Keratinocyte (primary cell): ENCODE measurements around the gene HNRNPK. TPM values are rescaled to one million over a fixed set of nuclear protein-coding genes. Genes with fewer than 3 reads are reported as not detected.

ENCODE experiments used
- DNase-seq: peaks from one replicate; pipeline ENCODE4 v3.0.0-alpha.2; 2011; ENCODE audit warnings: low read depth, missing footprints, low spot score
- FAIRE-seq: peaks from 2 replicates; lab custom pipeline; 2011; peaks lifted over from hg19 to GRCh38; lab: Jason Lieb, UNC
- H2AFZ ChIP-seq: 2 replicates; pipeline ENCODE4 v1.6.0; 2012; ENCODE audit warnings: low read length, control low read depth, inconsistent platforms; ENCODE audit not compliant: control insufficient read depth
- H3K27ac ChIP-seq: 2 replicates; pipeline ENCODE4 v1.5.1; 2011; ENCODE audit warnings: low read length; ENCODE audit not compliant: control insufficient read depth, insufficient read depth
- H3K27me3 ChIP-seq: 3 replicates; pipeline ENCODE4 v1.6.0; 2011; ENCODE audit warnings: low read length; ENCODE audit not compliant: control insufficient read depth, insufficient read depth; ENCODE audit errors: extremely low read depth
- H3K36me3 ChIP-seq, 2 experiments: 2 replicates in 1 of 2; 3 replicates in 1 of 2; pipeline ENCODE4 v1.5.1; 2011; ENCODE audit warnings: low read length in 2 of 2, mild to moderate bottlenecking in 1 of 2; ENCODE audit not compliant: control insufficient read depth in 2 of 2, insufficient read depth in 2 of 2; ENCODE audit errors: extremely low read depth in 1 of 2
- H3K4me1 ChIP-seq: 3 replicates; pipeline ENCODE4 v1.5.1; 2011; ENCODE audit warnings: low read length; ENCODE audit not compliant: control insufficient read depth, insufficient read depth; ENCODE audit errors: extremely low read depth
- H3K4me2 ChIP-seq: 3 replicates; pipeline ENCODE4 v1.6.0; 2011; ENCODE audit warnings: low read depth, low read length; ENCODE audit not compliant: control insufficient read depth, insufficient read depth; ENCODE audit errors: extremely low read depth
- H3K4me3 ChIP-seq, 3 experiments: fragments of 200-600 bp in 1 of 3; sonication (generic) in 1 of 3; 2 replicates in 2 of 3; 3 replicates in 1 of 3; pipeline ENCODE4 v1.5.1; 2011 to 2016; ENCODE audit warnings: low read length in 3 of 3, mild to moderate bottlenecking in 3 of 3, control low read depth in 2 of 3, inconsistent platforms in 1 of 3, low read depth in 1 of 3, mixed read lengths in 1 of 3, mixed run types in 1 of 3, moderate library complexity in 1 of 3; ENCODE audit not compliant: control insufficient read depth in 2 of 3, insufficient read depth in 2 of 3; ENCODE audit errors: extremely low read depth in 1 of 3
- H3K79me2 ChIP-seq: 2 replicates; pipeline ENCODE4 v1.6.0; 2012; ENCODE audit warnings: low read length; ENCODE audit not compliant: control insufficient read depth, insufficient read depth
- H3K9ac ChIP-seq: 3 replicates; pipeline ENCODE4 v1.6.0; 2011; ENCODE audit warnings: low read length; ENCODE audit not compliant: control insufficient read depth, insufficient read depth; ENCODE audit errors: extremely low read depth
- H3K9me1 ChIP-seq: 3 replicates; pipeline ENCODE4 v1.6.0; 2011; ENCODE audit warnings: low read length; ENCODE audit not compliant: control insufficient read depth, insufficient read depth; ENCODE audit errors: extremely low read depth
- H3K9me3 ChIP-seq: 2 replicates; pipeline ENCODE4 v1.5.1; 2012; ENCODE audit warnings: low read depth, low read length; ENCODE audit not compliant: control insufficient read depth
- H4K20me1 ChIP-seq: 3 replicates; pipeline ENCODE4 v1.6.0; 2011; ENCODE audit warnings: low read length; ENCODE audit not compliant: control insufficient read depth, insufficient read depth; ENCODE audit errors: extremely low read depth
- EZH2 ChIP-seq: IDR thresholded peaks from one replicate; pipeline ENCODE4 v1.6.1; 2012; ENCODE audit warnings: inconsistent platforms, mild to moderate bottlenecking, low read length, moderate library complexity
- dilution Hi-C: fragments of 300-500 bp; cut with MboI; formaldehyde crosslinking; loops from one replicate; pipeline ENCODE4 v1.7.0; 2020; ENCODE audit warnings: low sequenced_read_pairs; ENCODE audit not compliant: extremely low pct_ligation_motif_present
- polyA plus RNA-seq, 5 experiments: library from polyadenylated mRNA; depleted of rRNA in 3 of 5; stranded (reverse) in 3 of 5; stranded (forward) in 1 of 5; unstranded in 1 of 5; fragments of >200 nt; gene quantifications; 1 replicate in 1 of 5; 2 replicates in 3 of 5; 3 replicates in 1 of 5; pipeline versions ENCODE4 v1.2.1 to v1.2.3, GENCODE V29; 2011 to 2012; ENCODE audit warnings: missing spikeins in 2 of 5, low read depth in 1 of 5, low replicate concordance in 1 of 5
- TF ChIP-seq, protein P1 (sequence below), 3 experiments: IDR thresholded peaks in 1 of 3; conservative IDR thresholded peaks in 1 of 3; optimal IDR thresholded peaks in 1 of 3; 2 replicates in 2 of 3; 3 replicates in 1 of 3; pipeline versions ENCODE3 to v1.5.1; 2011; ENCODE audit warnings: low read length in 3 of 3, mild to moderate bottlenecking in 3 of 3, moderate library complexity in 2 of 3, control low read depth in 1 of 3, inconsistent platforms in 1 of 3; ENCODE audit not compliant: insufficient read depth in 2 of 3; ENCODE audit errors: extremely low read depth in 1 of 3

Gene HNRNPK
- polyA plus RNA-seq, 1 donor (not counting 4 experiments of a cell fraction or from before 2014, with no cell fraction given) = 661 TPM

DNA sequence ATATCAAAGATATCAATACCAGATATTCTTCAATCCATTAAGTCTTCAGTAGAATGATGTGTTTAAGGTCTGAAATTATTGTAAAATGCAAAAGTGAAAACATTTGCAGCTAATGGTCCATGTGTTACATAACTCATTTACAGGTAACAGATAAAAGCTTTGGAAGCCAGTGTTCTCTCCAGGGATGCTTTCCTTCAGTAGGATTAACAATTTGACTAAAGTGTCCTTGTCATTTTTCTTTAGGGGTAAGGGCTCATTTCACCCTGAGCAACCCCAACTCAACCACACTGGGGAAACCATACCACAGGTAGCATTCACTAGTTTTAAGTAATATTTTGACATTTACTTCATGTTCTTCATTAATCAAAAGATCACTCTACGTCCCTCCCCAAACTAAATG, 12.9 kb downstream of the HNRNPK start:
- Histone ChIP-seq H3K36me3 (peaks cover 12 to 20% of the 10 kb centered on the region in 2 experiments), H3K9me3 (no peaks in the 10 kb centered on the region), H4K20me1 (peaks cover 9% of the 10 kb centered on the region), H2AFZ (no peak overlapping the region), H3K27ac (no peak overlapping the region), H3K4me1 (peaks cover 8% of the 10 kb centered on the region), H3K9ac (no peak overlapping the region), H3K4me2 (no peak overlapping the region), H3K27me3 (no peaks in the 10 kb centered on the region), H3K4me3 (no peak overlapping the region), H3K9me1 (no peaks in the 10 kb centered on the region), H3K79me2 (peaks cover 11% of the 10 kb centered on the region)
- FAIRE-seq = no peak
- dilution Hi-C loops = no loop called here
- no peak for DNase-seq
- no peak for TF ChIP-seq EZH2
- TF ChIP-seq, protein P1, sequence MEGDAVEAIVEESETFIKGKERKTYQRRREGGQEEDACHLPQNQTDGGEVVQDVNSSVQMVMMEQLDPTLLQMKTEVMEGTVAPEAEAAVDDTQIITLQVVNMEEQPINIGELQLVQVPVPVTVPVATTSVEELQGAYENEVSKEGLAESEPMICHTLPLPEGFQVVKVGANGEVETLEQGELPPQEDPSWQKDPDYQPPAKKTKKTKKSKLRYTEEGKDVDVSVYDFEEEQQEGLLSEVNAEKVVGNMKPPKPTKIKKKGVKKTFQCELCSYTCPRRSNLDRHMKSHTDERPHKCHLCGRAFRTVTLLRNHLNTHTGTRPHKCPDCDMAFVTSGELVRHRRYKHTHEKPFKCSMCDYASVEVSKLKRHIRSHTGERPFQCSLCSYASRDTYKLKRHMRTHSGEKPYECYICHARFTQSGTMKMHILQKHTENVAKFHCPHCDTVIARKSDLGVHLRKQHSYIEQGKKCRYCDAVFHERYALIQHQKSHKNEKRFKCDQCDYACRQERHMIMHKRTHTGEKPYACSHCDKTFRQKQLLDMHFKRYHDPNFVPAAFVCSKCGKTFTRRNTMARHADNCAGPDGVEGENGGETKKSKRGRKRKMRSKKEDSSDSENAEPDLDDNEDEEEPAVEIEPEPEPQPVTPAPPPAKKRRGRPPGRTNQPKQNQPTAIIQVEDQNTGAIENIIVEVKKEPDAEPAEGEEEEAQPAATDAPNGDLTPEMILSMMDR (optimal IDR thresholded peaks at IDR 0.05 in 1 of 3, IDR thresholded peaks at IDR 0.05 in 1 of 3, conservative IDR thresholded peaks at IDR 0.05 in 1 of 3; ENCODE audit: extremely low read depth in 1 of 3, insufficient read depth in 2 of 3, low read length in 3 of 3) = no peak

DNA sequence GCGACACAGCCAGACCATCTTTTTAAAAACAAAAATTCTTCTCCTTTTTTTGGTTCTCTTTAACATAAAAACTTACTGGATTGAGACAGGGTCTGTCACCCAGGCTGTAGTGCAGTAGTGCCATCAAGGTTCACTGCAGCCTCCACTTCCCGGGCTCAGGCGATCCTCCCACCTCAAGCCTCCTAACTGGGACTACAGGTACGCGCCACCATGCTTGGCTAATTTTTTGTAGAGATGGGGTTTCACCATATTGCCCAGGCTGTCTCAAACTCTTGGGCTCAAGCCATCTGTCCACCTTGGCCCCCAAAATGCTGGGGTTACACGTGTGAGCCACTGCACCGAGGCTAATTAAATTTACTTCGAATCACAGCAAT, 13.8 kb downstream of the HNRNPK start:
- H3K4me3 ChIP-seq = no peak overlapping the region
- no peak for TF ChIP-seq EZH2
- TF ChIP-seq, protein P1 (optimal IDR thresholded peaks at IDR 0.05 in 1 of 3, IDR thresholded peaks at IDR 0.05 in 1 of 3, conservative IDR thresholded peaks at IDR 0.05 in 1 of 3; ENCODE audit: extremely low read depth in 1 of 3, insufficient read depth in 2 of 3, low read length in 3 of 3) = no peak
- H3K9me3 ChIP-seq = no peaks in the 10 kb centered on the region
- no peak overlapping the region for H3K27ac ChIP-seq
- dilution Hi-C loops = no loop called here
- H4K20me1 ChIP-seq = peaks cover 2% of the 10 kb centered on the region
- no peak overlapping the region for H2AFZ ChIP-seq
- H3K27me3 ChIP-seq = no peaks in the 10 kb centered on the region
- H3K36me3 ChIP-seq = peaks cover 7 to 11% of the 10 kb centered on the region in 2 experiments
- no peaks in the 10 kb centered on the region for H3K9me1 ChIP-seq
- peaks cover 10% of the 10 kb centered on the region for H3K4me1 ChIP-seq
- peaks cover 3% of the 10 kb centered on the region for H3K79me2 ChIP-seq
- DNase-seq (no peak), FAIRE-seq (no peak)
- H3K9ac ChIP-seq = no peak overlapping the region
- H3K4me2 ChIP-seq = no peak overlapping the region
